NT2/D1 (cell line): ENCODE results near the gene OR2A1.
"Not testable (repeated sequence)": the region's sequence is repeated elsewhere in the genome, so short reads cannot be mapped to it uniquely, and the experiment has no call there.

Source experiments
- SUZ12 ChIP-seq: IDR thresholded peaks from 2 replicates; pipeline ENCODE4 v1.6.1; 2011; ENCODE audit not compliant: insufficient read length, insufficient read depth; ENCODE audit errors: extremely low read depth
- YY1 ChIP-seq: IDR thresholded peaks from 2 replicates; pipeline ENCODE4 v1.6.1; 2011; ENCODE audit not compliant: insufficient read length, insufficient read depth
- ZNF274 ChIP-seq: IDR thresholded peaks from 2 replicates; pipeline ENCODE4 v1.6.1; 2011; ENCODE audit warnings: mild to moderate bottlenecking, low read depth, low read length

DNA sequence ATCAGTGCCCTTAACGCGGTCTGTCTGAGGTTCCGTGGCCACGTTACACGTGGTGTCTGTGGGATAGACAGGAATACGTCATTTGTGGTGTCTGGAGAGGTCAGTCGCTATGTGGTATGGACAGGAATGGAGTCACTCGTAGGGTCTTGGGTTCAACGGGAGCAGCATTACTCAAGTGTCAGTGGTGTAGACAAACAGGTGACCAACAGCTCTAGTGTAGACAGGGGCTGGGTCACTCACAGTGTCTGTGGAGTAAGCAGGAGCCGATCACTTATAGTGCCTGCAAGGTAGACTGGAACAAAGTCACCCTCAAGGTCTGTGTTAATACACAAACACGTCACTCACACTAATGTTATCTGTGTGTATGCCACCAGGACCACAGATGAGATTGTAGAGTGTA, 44.6 kb downstream of the OR2A1 start:
- TF ChIP-seq YY1, SUZ12, ZNF274: not testable (repeated sequence)
